Sigmoid colon (tissue), 7 donors: Measurements from ENCODE around the gene OR4B1. TPM values are rescaled to one million over a fixed set of nuclear protein-coding genes. Genes with fewer than 3 reads are reported as not detected.
"Not testable (repeated sequence)": the region's sequence is repeated elsewhere in the genome, so short reads cannot be mapped to it uniquely, and the experiment has no call there.

ENCODE experiments used
- DNase-seq: peaks from one replicate; pipeline ENCODE4 v3.0.0-alpha.2; 2019
- H3K27ac ChIP-seq, 4 donors: fragments of 200-600 bp; sonication (generic); one replicate each; pipeline ENCODE4 v1.5.1; 2016 to 2019; ENCODE audit warnings: mild to moderate bottlenecking in 1 of 4
- H3K27me3 ChIP-seq, 3 donors: fragments of 200-600 bp; sonication (generic); one replicate each; pipeline ENCODE4 v1.5.1; 2019; ENCODE audit warnings: mild to moderate bottlenecking in 1 of 3
- H3K36me3 ChIP-seq, 4 donors: fragments of 200-600 bp; sonication (generic); one replicate each; pipeline ENCODE4 v1.5.1; 2016 to 2019
- H3K4me1 ChIP-seq, 4 donors: fragments of 200-600 bp; sonication (generic); one replicate each; pipeline ENCODE4 v1.5.1; 2017 to 2019
- H3K4me3 ChIP-seq, 4 donors: fragments of 200-600 bp; sonication (generic); one replicate each; pipeline ENCODE4 v1.5.1; 2017 to 2019; ENCODE audit warnings: mild to moderate bottlenecking in 2 of 4, moderate library complexity in 1 of 4
- H3K9me3 ChIP-seq, 4 donors: fragments of 200-600 bp in 3 of 4; sonication (generic) in 3 of 4; one replicate each; pipeline versions ENCODE4 v1.5.1 to v1.6.1; 2013 to 2019
- CTCF ChIP-seq, 4 experiments: fragments of 450-650 bp in 3 of 4; fragments of 200-600 bp in 1 of 4; IDR thresholded peaks; one replicate each; pipeline ENCODE4 v1.5.1; 2016 to 2019; ENCODE audit warnings: antibody characterized with exemption in 4 of 4, mild to moderate bottlenecking in 3 of 4, moderate library complexity in 2 of 4
- EP300 ChIP-seq, 4 donors: sonication (generic); formaldehyde crosslinking; IDR thresholded peaks; one replicate each; pipeline ENCODE4 v1.6.1; 2017; ENCODE audit warnings: antibody characterized with exemption in 4 of 4
- POLR2A ChIP-seq, 2 donors: fragments of 450-650 bp; IDR thresholded peaks; one replicate each; pipeline ENCODE4 v1.6.1; 2016; ENCODE audit warnings: antibody characterized with exemption in 2 of 2, mild to moderate bottlenecking in 2 of 2, moderate library complexity in 2 of 2
- POLR2AphosphoS5 ChIP-seq, 4 donors: sonication (generic); formaldehyde crosslinking; IDR thresholded peaks; one replicate each; pipeline ENCODE4 v1.6.1; 2017; ENCODE audit warnings: antibody characterized with exemption in 4 of 4
- WGBS, 2 donors: extraction: QIAGEN DNeasy Blood & Tissue Kit; methylation state at CpG; one replicate each; pipeline ENCODE4 v1.1.7; 2013; 5-methylcytosine and 5-hydroxymethylcytosine counted together
- intact Hi-C: fragments of 100-400 bp; cut with DNase I; formaldehyde crosslinking; loops from one replicate; pipeline ENCODE4 v1.15.1; 2023
- polyA plus RNA-seq, 3 donors: library from polyadenylated mRNA; stranded (reverse); fragments of 200-250 nt; gene quantifications; one replicate each; pipeline ENCODE4 v1.2.3, GENCODE V29; 2013
- total RNA-seq, 4 donors: library from RNA; depleted of rRNA; stranded (reverse); fragments of >200 nt; gene quantifications; one replicate each; pipeline ENCODE4 v1.1.0, GENCODE V29; 2016
- donor health status: healthy with polysubstance abuse.
- donor health status: Bipolar disorder and iron deficiency.
- donor health status: healthy.

The OR4B1 gene
- total and polyA plus RNA-seq, 7 donors, result not detected

- H3K27me3 ChIP-seq, result no peaks in the 10 kb centered on the region
- H3K27ac ChIP-seq, result no peak overlapping the region
- TF ChIP-seq CTCF (IDR thresholded peaks at IDR 0.05), result no peak
- TF ChIP-seq POLR2A (IDR thresholded peaks at IDR 0.05), result no peak
- TF ChIP-seq POLR2AphosphoS5 (IDR thresholded peaks at IDR 0.05), result no peak
- TF ChIP-seq EP300 (IDR thresholded peaks at IDR 0.05), result no peak
- H3K4me1 ChIP-seq, result no peaks in the 10 kb centered on the region
- DNase-seq, result no peak
- H3K36me3 ChIP-seq, result no peaks in the 10 kb centered on the region
- intact Hi-C loops, result no loop called here
- no peaks in the 10 kb centered on the region for H3K9me3 ChIP-seq
- 61 to 85% methylated on average over 2 of the region's 2 CpGs for WGBS, 2 donors
- no peak overlapping the region for H3K4me3 ChIP-seq
Measured at GRCh38 chr11:48207881-48208280, 8.7 kb upstream of the OR4B1 start.

- Histone ChIP-seq H3K9me3 (no peaks in the 10 kb centered on the region), H3K27me3 (no peaks in the 10 kb centered on the region), H3K36me3 (no peaks in the 10 kb centered on the region), H3K27ac (no peak overlapping the region), H3K4me1 (no peaks in the 10 kb centered on the region), H3K4me3 (no peak overlapping the region)
- TF ChIP-seq POLR2A (IDR thresholded peaks at IDR 0.05) (no peak), POLR2AphosphoS5 (IDR thresholded peaks at IDR 0.05) (no peak), CTCF (IDR thresholded peaks at IDR 0.05) (no peak), EP300 (IDR thresholded peaks at IDR 0.05) (no peak)
- 30 to 35% methylated on average over 7 of the region's 7 CpGs for WGBS, 2 donors
- intact Hi-C loops, result no loop called here
- no peak for DNase-seq
Measured at GRCh38 chr11:48210052-48210451, 6.6 kb upstream of the OR4B1 start.

GRCh38 chr11:48228761-48229160 lies 12.2 kb downstream of the OR4B1 start:
- 83 to 85% methylated on average over 18 of the region's 18 CpGs for WGBS, 2 donors
- intact Hi-C loops, result no loop called here
- H3K4me3 ChIP-seq, result no peak overlapping the region

DNA sequence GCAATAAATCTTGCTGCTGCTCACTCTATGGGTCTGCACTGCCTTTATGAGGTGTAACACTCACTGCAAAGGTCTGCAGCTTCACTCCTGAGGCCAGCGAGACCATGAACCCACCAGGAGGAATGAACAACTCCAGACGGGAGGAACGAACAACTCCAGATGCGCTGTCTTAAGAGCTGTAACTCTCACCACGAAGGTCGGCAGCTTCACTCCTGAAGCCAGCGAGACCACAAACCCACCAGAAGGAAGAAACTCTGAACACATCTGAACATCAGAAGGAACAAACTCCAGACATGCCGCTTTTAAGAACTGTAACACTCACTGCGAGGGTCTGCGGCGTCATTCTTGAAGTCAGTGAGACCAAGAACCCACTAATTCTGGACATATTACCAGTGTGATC lies 13.4 kb downstream of the OR4B1 start:
- H3K9me3 ChIP-seq, intact Hi-C loops, H3K27me3 ChIP-seq, H3K4me3 ChIP-seq, H3K36me3 ChIP-seq, H3K27ac ChIP-seq, H3K4me1 ChIP-seq, DNase-seq: not testable (repeated sequence)
- WGBS, 2 donors, result 89 to 91% methylated on average over 11 of the region's 11 CpGs

More at GRCh38 chr11:48228761-48229160, 12.2 kb downstream of the OR4B1 start:
- Histone ChIP-seq H3K27ac (no peak overlapping the region), H3K36me3 (no peaks in the 10 kb centered on the region), H3K4me1 (no peaks in the 10 kb centered on the region), H3K9me3 (no peaks in the 10 kb centered on the region), H3K27me3 (no peaks in the 10 kb centered on the region)
- no peak for TF ChIP-seq POLR2AphosphoS5 (IDR thresholded peaks at IDR 0.05)
- TF ChIP-seq POLR2A (IDR thresholded peaks at IDR 0.05), result no peak
- TF ChIP-seq CTCF (IDR thresholded peaks at IDR 0.05), result no peak
- no peak for TF ChIP-seq EP300 (IDR thresholded peaks at IDR 0.05)
- DNase-seq, result no peak

- Histone ChIP-seq H3K9me3 (no peaks in the 10 kb centered on the region), H3K27ac (no peak overlapping the region), H3K27me3 (no peaks in the 10 kb centered on the region), H3K4me3 (no peak overlapping the region), H3K4me1 (no peaks in the 10 kb centered on the region), H3K36me3 (no peaks in the 10 kb centered on the region)
- intact Hi-C loops, result no loop called here
- 34 to 36% methylated on average over 3 of the region's 3 CpGs for WGBS, 2 donors
- no peak for TF ChIP-seq EP300 (IDR thresholded peaks at IDR 0.05)
- TF ChIP-seq POLR2A (IDR thresholded peaks at IDR 0.05), result no peak
- no peak for TF ChIP-seq POLR2AphosphoS5 (IDR thresholded peaks at IDR 0.05)
- no peak for DNase-seq
Measured at GRCh38 chr11:48237727-48238126, 21.1 kb downstream of the OR4B1 start.

GRCh38 chr11:48242501-48242900 lies 25.9 kb downstream of the OR4B1 start:
- Histone ChIP-seq H3K36me3 (no peaks in the 10 kb centered on the region), H3K9me3 (no peaks in the 10 kb centered on the region), H3K27ac (no peak overlapping the region), H3K4me1 (no peaks in the 10 kb centered on the region), H3K4me3 (no peak overlapping the region), H3K27me3 (no peaks in the 10 kb centered on the region)
- intact Hi-C loops, result no loop called here
- no peak for TF ChIP-seq EP300 (IDR thresholded peaks at IDR 0.05)
- TF ChIP-seq POLR2AphosphoS5 (IDR thresholded peaks at IDR 0.05), result no peak
- no peak for TF ChIP-seq CTCF (IDR thresholded peaks at IDR 0.05)
- TF ChIP-seq POLR2A (IDR thresholded peaks at IDR 0.05), result no peak
- WGBS, 2 donors, result 66 to 74% methylated on average over 3 of the region's 3 CpGs
- no peak for DNase-seq
